UCSD-AML1 (cell line): Measurements from ENCODE around the gene EFNB3.

Source experiments
- DNase-seq: peaks from one replicate; lab custom pipeline; 2025; ENCODE audit not compliant: unreplicated experiment; lab: John Stamatoyannopoulos, UW

The EFNB3 gene

GRCh38 chr17:7697828-7698588 lies 7.0 kb upstream of the EFNB3 start:
- no peak for DNase-seq

GRCh38 chr17:7700510-7700909 lies 4.5 kb upstream of the EFNB3 start:
- no peak for DNase-seq

GRCh38 chr17:7701681-7702080 lies 3.3 kb upstream of the EFNB3 start:
- no peak for DNase-seq

- DNase-seq: no peak
Observed at GRCh38 chr17:7702776-7703175, 2.2 kb upstream of the EFNB3 start.

DNA sequence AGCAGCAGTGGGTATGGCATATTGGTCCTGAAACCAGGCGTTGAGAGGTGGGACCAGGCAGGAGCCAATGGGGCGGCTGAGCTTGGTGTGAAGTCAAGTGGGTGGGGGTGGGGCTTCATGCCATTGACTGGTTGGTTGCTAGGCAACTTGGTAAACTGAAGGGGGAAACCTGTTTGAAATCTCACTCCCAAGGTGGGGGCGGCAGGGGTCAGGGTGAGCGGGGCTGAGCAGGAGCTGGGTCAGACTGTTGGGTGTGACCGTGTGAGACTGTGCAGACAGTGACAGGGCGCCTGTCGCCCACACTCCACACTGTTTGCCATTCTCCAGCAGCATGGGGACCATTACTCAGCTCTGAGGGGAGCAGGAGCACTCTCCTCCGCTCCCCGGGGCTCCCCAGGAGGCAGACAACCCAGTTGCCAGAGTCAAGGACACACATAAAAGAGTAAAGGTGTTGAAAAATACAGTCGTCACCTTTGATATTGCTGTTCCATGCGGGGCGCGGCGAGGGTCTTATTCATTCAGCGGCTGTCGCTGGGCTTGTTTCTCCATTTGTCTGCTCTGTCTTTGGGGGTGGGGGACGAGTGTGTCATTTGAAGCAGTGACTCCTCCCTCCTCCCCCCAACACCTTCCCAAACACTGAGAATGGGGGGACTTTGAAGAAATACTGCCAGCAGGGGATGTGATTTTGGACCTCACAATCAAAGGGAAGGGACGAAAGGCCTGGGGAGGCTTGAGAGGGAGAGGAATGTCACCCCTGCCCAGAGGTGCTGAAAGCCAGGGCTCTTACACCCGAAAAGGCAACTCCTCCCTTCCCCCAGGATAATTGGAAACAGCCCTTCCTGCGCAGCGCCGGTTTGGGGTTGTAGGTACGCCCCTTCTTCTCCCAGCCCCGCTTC lies 1.2 kb upstream of the EFNB3 start:
- DNase-seq: no peak

GRCh38 chr17:7705269-7706255 lies 560 bp downstream of the EFNB3 start:
- no peak for DNase-seq

GRCh38 chr17:7706631-7707354 lies 1.8 kb downstream of the EFNB3 start:
- DNase-seq: no peak

DNA sequence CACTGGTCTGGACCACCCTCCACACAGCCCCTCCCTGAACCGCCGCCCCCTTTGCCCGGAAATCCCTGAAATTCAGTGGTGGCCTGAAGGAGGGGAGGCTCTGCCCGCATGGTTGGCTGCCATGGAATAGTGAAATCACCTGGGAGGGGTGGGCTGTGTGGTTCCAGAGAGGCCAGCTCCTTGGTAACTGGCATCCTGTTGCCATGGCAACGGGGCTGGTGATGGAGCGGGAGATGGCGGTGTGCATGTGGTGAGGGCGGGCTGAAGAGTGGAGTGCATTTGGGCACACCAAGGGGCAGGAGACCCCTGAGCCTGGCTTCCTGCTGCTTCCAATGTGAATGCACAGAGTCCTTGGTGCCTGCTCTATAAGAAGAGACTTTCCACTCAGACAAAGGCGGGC lies 2.4 kb downstream of the EFNB3 start:
- DNase-seq: no peak

DNA sequence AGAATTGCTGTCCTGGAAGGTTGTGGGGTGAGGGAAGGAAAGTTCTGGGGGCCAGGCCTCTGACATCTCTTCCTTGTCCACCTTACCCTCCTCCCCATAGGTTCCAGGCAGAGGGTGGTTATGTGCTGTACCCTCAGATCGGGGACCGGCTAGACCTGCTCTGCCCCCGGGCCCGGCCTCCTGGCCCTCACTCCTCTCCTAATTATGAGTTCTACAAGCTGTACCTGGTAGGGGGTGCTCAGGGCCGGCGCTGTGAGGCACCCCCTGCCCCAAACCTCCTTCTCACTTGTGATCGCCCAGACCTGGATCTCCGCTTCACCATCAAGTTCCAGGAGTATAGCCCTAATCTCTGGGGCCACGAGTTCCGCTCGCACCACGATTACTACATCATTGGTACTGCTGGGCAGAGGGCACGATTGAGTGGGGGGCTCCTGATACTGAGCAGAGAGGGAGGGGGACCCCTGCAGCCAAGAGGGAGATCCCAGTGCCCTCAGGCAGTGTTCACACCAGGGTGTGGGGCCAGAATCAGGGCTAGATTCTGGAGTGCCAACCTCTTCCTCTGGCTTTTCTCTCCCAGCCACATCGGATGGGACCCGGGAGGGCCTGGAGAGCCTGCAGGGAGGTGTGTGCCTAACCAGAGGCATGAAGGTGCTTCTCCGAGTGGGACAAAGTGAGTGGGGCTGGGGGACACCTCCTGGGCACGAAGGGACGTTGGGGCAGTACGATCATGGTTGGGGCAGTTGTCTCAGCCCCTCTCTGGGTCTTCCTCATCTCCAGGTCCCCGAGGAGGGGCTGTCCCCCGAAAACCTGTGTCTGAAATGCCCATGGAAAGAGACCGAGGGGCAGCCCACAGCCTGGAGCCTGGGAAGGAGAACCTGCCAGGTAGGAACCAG lies 3.1 kb downstream of the EFNB3 start:
- no peak for DNase-seq

GRCh38 chr17:7709031-7709430 lies 4.0 kb downstream of the EFNB3 start:
- DNase-seq: no peak

DNA sequence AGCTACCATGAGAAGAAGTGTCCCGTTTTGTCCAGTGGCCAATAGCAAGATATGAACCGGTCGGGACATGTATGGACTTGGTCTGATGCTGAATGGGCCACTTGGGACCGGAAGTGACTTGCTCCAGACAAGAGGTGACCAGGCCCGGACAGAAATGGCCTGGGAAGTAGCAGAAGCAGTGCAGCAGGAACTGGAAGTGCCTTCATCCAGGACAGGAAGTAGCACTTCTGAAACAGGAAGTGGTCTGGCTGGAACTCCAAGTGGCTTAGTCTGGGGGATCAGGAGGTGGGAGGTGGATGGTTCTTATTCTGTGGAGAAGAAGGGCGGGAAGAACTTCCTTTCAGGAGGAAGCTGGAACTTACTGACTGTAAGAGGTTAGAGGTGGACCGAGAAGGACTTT lies 5.3 kb downstream of the EFNB3 start:
- no peak for DNase-seq

- DNase-seq: no peak
Observed at GRCh38 chr17:7711051-7711755, 6.2 kb downstream of the EFNB3 start.

DNA sequence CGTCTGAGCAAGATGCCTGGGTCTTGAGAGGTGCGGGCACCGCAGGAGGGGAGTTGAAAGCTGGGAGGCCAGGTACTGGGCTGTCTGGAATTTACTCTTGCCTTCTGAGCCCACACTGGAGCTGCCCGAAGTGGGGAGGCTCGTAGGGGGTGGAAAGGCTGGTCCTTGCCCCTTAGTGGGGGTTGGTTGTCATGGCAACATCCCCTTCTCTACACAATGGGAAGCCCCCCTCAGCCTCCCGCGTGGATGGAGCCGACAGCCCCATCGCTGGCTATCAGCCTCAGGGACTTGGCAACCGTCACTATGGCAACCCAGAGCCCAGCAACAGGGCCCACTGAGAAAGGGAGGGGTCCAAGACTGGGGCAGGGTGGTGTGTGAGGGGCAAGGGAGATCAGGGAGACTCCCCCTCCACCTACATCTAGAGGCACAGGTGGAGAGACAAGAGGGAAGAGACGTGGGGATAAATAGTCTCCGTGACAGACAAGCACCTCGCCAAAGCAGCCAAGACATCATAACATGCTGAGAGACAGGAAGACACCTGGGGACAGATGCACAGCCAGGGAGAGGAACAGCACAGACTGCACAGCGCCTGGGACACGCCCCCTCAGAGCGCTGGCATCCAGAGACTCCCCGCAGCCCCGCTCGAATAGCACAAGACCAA lies 7.2 kb downstream of the EFNB3 start:
- DNase-seq: no peak

GRCh38 chr17:7713782-7714181 lies 8.8 kb downstream of the EFNB3 start:
- peak; percentile 57 for DNase-seq

DNA sequence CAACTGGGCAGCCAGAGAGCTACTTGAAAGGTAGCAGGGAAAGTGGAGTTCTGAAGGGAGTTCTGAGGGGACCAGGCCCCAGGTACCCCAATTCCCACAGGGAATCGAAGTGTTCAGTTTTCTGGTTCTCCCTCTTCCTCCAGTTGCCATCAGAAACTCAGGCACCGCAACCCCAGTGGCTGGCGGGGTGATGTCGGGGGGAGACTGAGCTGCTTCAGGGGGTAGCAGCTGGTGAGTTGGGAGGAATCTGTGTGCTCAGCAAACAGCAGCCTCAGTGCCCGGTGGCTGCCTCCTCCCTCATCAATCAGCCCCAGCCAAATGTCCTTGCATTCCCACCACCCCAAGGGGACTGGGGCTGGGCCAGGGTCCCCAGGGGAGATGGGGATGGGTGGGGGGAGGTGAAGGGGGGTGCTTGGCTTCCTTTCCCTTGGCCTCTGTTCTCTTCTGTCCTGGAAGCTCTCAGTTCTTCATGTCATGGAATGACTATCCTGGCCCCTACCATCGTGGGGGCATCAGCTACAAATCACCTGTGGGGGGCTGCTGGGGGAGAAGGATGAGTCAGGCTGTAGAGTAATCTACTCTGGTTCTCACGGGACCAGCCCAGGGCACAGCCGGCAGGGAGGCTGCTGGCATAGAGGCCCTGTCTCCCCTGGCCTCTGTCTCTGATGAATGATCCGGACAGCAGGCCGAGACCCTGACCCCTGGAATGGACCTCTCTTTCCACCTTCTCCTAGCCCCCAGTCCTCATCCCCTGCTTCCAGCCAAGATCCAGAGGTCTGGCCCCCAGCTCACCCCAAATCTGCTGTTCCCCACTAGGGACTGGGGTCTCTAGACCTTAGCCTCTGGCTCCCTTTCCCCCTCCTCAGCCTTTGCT lies 10.0 kb downstream of the EFNB3 start:
- DNase-seq: no peak

DNA sequence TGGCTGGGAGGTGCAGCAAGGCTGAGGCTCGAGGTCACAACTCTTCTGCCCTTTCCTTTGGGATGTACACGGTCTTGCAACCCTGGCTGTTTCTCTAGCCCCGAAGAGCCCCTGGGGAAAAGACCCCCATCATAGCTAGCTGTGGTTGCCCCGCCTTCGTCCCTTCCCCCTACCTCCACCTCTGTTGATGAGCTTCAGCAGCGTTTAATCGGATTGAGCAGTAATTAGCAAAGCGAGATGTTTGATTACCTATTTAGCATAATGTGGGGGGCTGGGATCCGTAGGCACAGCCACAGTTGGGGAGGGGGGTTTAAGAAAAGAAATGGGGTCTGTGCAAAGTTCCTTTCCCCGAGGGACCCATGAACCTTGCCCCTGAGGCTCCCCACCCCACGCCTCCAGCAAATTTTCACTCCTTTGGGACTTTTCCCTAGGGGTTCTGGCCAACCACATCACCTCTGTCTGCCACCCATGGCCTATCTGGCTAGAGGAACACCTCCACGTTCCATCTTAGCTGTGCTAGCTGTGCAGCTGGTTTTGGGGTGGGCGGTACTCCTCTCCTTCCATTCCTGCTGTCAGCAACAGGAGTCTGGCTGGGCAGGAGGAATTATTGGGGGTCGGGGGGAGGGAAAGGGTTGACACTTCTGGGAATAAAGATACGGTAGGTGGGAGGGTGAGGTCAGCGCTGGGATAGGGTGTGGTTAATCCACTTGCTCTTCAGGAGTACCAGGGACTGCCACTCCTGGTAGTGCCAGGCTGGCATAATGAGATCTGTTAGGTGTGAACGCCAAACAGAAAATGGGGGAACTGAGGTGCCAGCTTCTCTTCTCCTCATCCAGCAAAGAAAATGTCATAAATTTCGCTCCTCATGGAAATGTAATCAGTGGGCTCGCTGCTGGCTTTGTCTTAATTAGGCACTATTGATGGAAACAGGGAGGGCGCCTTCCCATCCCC lies 11.2 kb downstream of the EFNB3 start:
- no peak for DNase-seq
